GM21447 (cell line): ENCODE results near the gene GCSAML.

Source experiments
- ATAC-seq: cut with Tn5 transposase; IDR thresholded peaks from one replicate; pipeline ENCODE4 v1.9.1; 2021; ENCODE audit not compliant: unreplicated experiment

The GCSAML gene

GRCh38 chr1:247562198-247562597 is 13.3 kb downstream of the GCSAML start:
- no peak for ATAC-seq

GRCh38 chr1:247574236-247574635 is 25.3 kb downstream of the GCSAML start:
- ATAC-seq: no peak

GRCh38 chr1:247574664-247575063 is 25.7 kb downstream of the GCSAML start:
- ATAC-seq: no peak

GRCh38 chr1:247576514-247576913 is 27.6 kb downstream of the GCSAML start:
- ATAC-seq: peak; percentile 58

- ATAC-seq: no peak
These were observed 30.1 kb downstream of the GCSAML start for GRCh38 chr1:247578946-247579460.

- no peak for ATAC-seq
These were observed 39.1 kb downstream of the GCSAML start, which contains the start of gene OR2G2 for GRCh38 chr1:247588060-247588459. Gene OR2G2 (plus strand): TSS chr1:247588360. CDS start chr1:247588360, 0 bp downstream.

- ATAC-seq: no peak
These were observed 56.4 kb downstream of the GCSAML start, which contains the start of gene OR2G3 for GRCh38 chr1:247605286-247605685. Gene OR2G3 (plus strand): TSS chr1:247605586. CDS start chr1:247605586, 0 bp downstream.

GRCh38 chr1:247613405-247613804 is 64.5 kb downstream of the GCSAML start:
- ATAC-seq: no peak

- ATAC-seq: no peak
These were observed 65.7 kb downstream of the GCSAML start for GRCh38 chr1:247614625-247615024.
